Fibroblast of peridontal ligament (primary cell): ENCODE data around the gene LDB3.

ENCODE experiments used
- DNase-seq: peaks from one replicate; pipeline ENCODE4 v3.0.0-alpha.2; 2010; ENCODE audit errors: extremely low read depth

Gene LDB3

GRCh38 chr10:86685893-86686632, 17.8 kb downstream of the LDB3 start:
- no peak for DNase-seq

- DNase-seq = no peak
Measured at GRCh38 chr10:86686972-86687371, 18.7 kb downstream of the LDB3 start.

GRCh38 chr10:86687750-86688149, 19.4 kb downstream of the LDB3 start:
- peak; percentile 93 for DNase-seq

GRCh38 chr10:86688398-86688921, 20.1 kb downstream of the LDB3 start:
- DNase-seq = peak; percentile 81

- DNase-seq = no peak
Measured at GRCh38 chr10:86689146-86689545, 20.8 kb downstream of the LDB3 start.

- DNase-seq = no peak
Measured at GRCh38 chr10:86690231-86690630, 21.9 kb downstream of the LDB3 start.

- no peak for DNase-seq
Measured at GRCh38 chr10:86690657-86691084, 22.4 kb downstream of the LDB3 start.

GRCh38 chr10:86691333-86692022, 23.2 kb downstream of the LDB3 start:
- no peak for DNase-seq

- no peak for DNase-seq
Measured at GRCh38 chr10:86692023-86692514, 23.8 kb downstream of the LDB3 start.

- DNase-seq = no peak
Measured at GRCh38 chr10:86692664-86693063, 24.4 kb downstream of the LDB3 start.

- no peak for DNase-seq
Measured at GRCh38 chr10:86693275-86693674, 25.0 kb downstream of the LDB3 start.

GRCh38 chr10:86693721-86694369, 25.5 kb downstream of the LDB3 start:
- DNase-seq = peak; percentile 67

GRCh38 chr10:86698207-86698940, 30.1 kb downstream of the LDB3 start:
- no peak for DNase-seq

- DNase-seq = no peak
Measured at GRCh38 chr10:86699125-86699524, 30.8 kb downstream of the LDB3 start.

- no peak for DNase-seq
Measured at GRCh38 chr10:86699541-86699940, 31.2 kb downstream of the LDB3 start.

GRCh38 chr10:86699991-86700840, 31.9 kb downstream of the LDB3 start:
- no peak for DNase-seq

GRCh38 chr10:86700851-86701617, 32.7 kb downstream of the LDB3 start:
- no peak for DNase-seq

GRCh38 chr10:86703176-86703575, 34.9 kb downstream of the LDB3 start:
- DNase-seq = no peak

GRCh38 chr10:86705139-86705538, 36.8 kb downstream of the LDB3 start:
- DNase-seq = no peak

- no peak for DNase-seq
Measured at GRCh38 chr10:86705905-86706304, 37.6 kb downstream of the LDB3 start.
